Heart right ventricle (tissue), 16 donors: ENCODE measurements around the gene TSFM. TPM values are rescaled to one million over a fixed set of nuclear protein-coding genes. Genes with fewer than 3 reads are reported as not detected.

Experiments
- ATAC-seq, 8 donors: fragments of 200-7000 bp; cut with Tn5 transposase; one replicate each; pipeline ENCODE4 v1.9.1; 2020; ENCODE audit warnings: mild to moderate bottlenecking in 8 of 8, moderate library complexity in 8 of 8, moderate number of reproducible peaks in 1 of 8
- DNase-seq, 2 donors: peaks; one replicate each; pipeline ENCODE4 v3.0.0-alpha.2; 2020
- H3K27ac ChIP-seq, 10 donors: fragments of 200-600 bp; sonication (generic) in 2 of 10; one replicate each; pipeline versions ENCODE4 v1.5.0 to v1.8.0; 2020 to 2022; ENCODE audit warnings: mild to moderate bottlenecking in 3 of 10
- H3K27me3 ChIP-seq, 7 donors: fragments of 200-600 bp; one replicate each; pipeline ENCODE4 v1.8.0; 2021 to 2022; ENCODE audit warnings: mild to moderate bottlenecking in 2 of 7
- H3K36me3 ChIP-seq, 9 donors: fragments of 200-600 bp; sonication (generic) in 1 of 9; one replicate each; pipeline versions ENCODE4 v1.5.0 to v1.8.0; 2020 to 2022; ENCODE audit warnings: mild to moderate bottlenecking in 2 of 9
- H3K4me1 ChIP-seq, 9 donors: fragments of 200-600 bp; sonication (generic) in 1 of 9; one replicate each; pipeline versions ENCODE4 v1.5.0 to v1.8.0; 2020 to 2022; ENCODE audit warnings: mild to moderate bottlenecking in 4 of 9
- H3K4me3 ChIP-seq, 10 donors: fragments of 200-600 bp; sonication (generic) in 2 of 10; one replicate each; pipeline versions ENCODE4 v1.5.0 to v1.8.0; 2020 to 2022; ENCODE audit warnings: mild to moderate bottlenecking in 7 of 10, moderate library complexity in 2 of 10
- H3K9me3 ChIP-seq, 11 donors: fragments of 200-600 bp in 10 of 11; sonication (generic) in 2 of 11; one replicate each; pipeline versions ENCODE4 v1.5.0 to v1.8.0; 2013 to 2022; ENCODE audit warnings: mild to moderate bottlenecking in 2 of 11, control low read depth in 1 of 11, moderate library complexity in 1 of 11
- WGBS, 2 donors: extraction: QIAGEN DNeasy Blood & Tissue Kit; methylation state at CpG; one replicate each; pipeline ENCODE4 v1.1.7; 2013; ENCODE audit warnings: inconsistent platforms in 1 of 2; 5-methylcytosine and 5-hydroxymethylcytosine counted together
- intact Hi-C, 10 donors: fragments of 100-400 bp; cut with DNase I; formaldehyde crosslinking; loops; one replicate each; pipeline versions ENCODE4 v1.11.1 to v1.14.2; 2022
- polyA plus RNA-seq, 2 donors: library from polyadenylated mRNA; stranded (reverse); fragments of 200-250 nt; gene quantifications; one replicate each; pipeline ENCODE4 v1.2.3, GENCODE V29; 2013
- total RNA-seq, 10 donors: library from RNA; stranded (reverse); fragmentation: NEBNext Ultra II Directional in 3 of 10; extraction: Animal tissue kit (Norgen Biotek cat#: 25700) in 3 of 10; gene quantifications; one replicate each; pipeline versions ENCODE4 v1.2.1 to v1.2.4, GENCODE V29; 2021 to 2023
- TF ChIP-seq, protein P1 (sequence below), 9 donors: fragments of 200-600 bp; sonication (generic) in 2 of 9; IDR thresholded peaks; one replicate each; pipeline versions ENCODE4 v1.5.0 to v1.8.0; 2021 to 2022; ENCODE audit warnings: antibody characterized with exemption in 9 of 9, mild to moderate bottlenecking in 5 of 9, moderate library complexity in 1 of 9
- donor health status: Arrhythmogenic right ventricular cardiomyopathy.
- donor health status: ischemic (EF 13 %, LVEDD 7.1; RV severe dilation, severe dysfunction).
- donor health status: healthy with polysubstance abuse.
- donor health status: DM: no; HTN: yes; CAD: no.
- donor health status: DM: no; HTN: no; CAD: no.
- donor health status: ischemic (EF 25% LVEDD 6.9; RV normal size, moderate dysfunction).
- donor health status: ischemic (EF 25% LVEDD 5.7; RV mildly dilated, moderate dysfunction).
- donor health status: healthy.
- donor health status: DM: yes; HTN: yes; CAD: no.
- donor health status: Ischemic cardiomyopathy.
- donor health status: ischemic (EF 35%, LVEDD 5.7; RV mildly dilated, moderate dysfunction).
- donor health status: nonischemic (EF 11% LVEDD 7.7; RV severe dilation, severe dysfunction).
- donor health status: DM: yes; HTN: yes; CAD: no.
- donor health status: PGD.
- donor health status: ischemic (EF 29% LVEDD 5.4; RV normal size, mild dysfunction).
- donor health status: nonischemic (EF 23%, LVEDD 6.1; RV moderate dilation, normal function).

Gene TSFM
- total and polyA plus RNA-seq, 12 donors, result 22.9 to 70.6 (median 52.6) TPM

DNA sequence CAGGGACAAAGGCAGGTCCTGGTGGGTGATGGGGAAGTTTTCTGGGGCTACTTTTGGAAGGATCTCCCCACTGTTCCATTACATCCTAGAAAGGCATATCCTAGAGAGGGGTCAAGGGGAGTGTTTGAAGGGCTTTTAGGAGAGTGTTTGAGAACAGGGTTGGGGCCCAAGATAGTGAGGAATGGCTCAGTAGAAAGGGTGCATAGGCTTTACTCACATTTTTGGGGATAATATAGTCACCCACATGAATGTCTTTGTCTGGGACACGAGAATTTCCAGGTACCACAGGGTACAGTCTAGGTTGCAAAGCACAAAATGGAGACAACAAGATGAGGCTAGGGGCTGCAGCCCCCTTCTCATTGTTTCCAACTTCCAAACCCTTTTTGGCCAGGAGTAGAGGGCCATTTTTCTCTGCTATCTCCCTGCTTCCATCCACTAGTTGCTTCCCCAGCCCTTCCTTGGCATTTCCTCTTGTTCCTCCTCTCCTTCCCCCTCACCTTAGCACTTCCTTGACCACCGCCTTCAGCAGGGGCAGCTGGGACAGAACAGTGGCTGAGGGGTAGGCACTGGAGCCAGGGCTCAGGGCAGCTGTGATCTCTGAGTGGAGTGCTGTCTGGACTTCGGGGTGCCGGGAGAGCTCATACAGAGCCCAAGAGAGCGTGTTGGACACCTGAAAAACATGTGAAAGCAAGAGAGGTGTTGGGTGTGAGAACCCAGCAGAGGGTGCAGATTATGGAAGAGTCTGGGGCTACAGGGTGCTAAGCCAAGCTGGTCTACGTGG is 18.5 kb upstream of the TSFM start:
- Histone ChIP-seq H3K4me1 (peaks cover 15 to 33% (median 26%) of the 10 kb centered on the region in 9 donors), H3K4me3 (no peak overlapping the region), H3K27ac (no peak overlapping the region), H3K36me3 (peaks cover 0 to 15% (median 2%) of the 10 kb centered on the region in 9 donors), H3K9me3 (no peaks in the 10 kb centered on the region), H3K27me3 (peaks cover 7 to 56% (median 45%) of the 10 kb centered on the region in 7 donors)
- TF ChIP-seq, protein P1, sequence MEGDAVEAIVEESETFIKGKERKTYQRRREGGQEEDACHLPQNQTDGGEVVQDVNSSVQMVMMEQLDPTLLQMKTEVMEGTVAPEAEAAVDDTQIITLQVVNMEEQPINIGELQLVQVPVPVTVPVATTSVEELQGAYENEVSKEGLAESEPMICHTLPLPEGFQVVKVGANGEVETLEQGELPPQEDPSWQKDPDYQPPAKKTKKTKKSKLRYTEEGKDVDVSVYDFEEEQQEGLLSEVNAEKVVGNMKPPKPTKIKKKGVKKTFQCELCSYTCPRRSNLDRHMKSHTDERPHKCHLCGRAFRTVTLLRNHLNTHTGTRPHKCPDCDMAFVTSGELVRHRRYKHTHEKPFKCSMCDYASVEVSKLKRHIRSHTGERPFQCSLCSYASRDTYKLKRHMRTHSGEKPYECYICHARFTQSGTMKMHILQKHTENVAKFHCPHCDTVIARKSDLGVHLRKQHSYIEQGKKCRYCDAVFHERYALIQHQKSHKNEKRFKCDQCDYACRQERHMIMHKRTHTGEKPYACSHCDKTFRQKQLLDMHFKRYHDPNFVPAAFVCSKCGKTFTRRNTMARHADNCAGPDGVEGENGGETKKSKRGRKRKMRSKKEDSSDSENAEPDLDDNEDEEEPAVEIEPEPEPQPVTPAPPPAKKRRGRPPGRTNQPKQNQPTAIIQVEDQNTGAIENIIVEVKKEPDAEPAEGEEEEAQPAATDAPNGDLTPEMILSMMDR (IDR thresholded peaks at IDR 0.05), result no peak
- ATAC-seq (no peak), DNase-seq (no peak)
- WGBS, 2 donors, result 67 to 75% methylated on average over 6 of the region's 6 CpGs
- intact Hi-C loops, result no loop called here

DNA sequence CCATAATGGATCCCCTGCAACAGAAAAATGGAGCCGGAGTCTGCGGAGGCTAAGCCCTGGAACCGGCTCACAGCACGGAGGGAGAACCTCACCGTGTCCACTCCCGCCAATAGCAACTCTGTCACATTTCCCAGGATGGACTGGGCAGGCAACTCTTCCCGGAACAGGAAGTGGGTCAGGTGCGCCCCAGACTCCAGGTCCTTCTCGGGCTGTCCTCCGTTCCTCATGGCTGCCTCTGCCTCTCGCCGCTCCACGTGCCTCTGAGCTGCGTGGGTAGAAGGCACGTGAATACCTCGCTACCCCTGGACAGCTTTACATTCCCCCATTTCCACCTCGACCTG is 18.0 kb upstream of the TSFM start:
- Histone ChIP-seq H3K27me3 (peaks cover 7 to 56% (median 45%) of the 10 kb centered on the region in 7 donors), H3K4me3 (peak overlapping the region in 8 of 10 donors; percentile 27 to 57 (median 46))
- whole genome bisulfite sequencing, 2 donors, result 14 to 18% methylated on average over 17 of the region's 17 CpGs

DNA sequence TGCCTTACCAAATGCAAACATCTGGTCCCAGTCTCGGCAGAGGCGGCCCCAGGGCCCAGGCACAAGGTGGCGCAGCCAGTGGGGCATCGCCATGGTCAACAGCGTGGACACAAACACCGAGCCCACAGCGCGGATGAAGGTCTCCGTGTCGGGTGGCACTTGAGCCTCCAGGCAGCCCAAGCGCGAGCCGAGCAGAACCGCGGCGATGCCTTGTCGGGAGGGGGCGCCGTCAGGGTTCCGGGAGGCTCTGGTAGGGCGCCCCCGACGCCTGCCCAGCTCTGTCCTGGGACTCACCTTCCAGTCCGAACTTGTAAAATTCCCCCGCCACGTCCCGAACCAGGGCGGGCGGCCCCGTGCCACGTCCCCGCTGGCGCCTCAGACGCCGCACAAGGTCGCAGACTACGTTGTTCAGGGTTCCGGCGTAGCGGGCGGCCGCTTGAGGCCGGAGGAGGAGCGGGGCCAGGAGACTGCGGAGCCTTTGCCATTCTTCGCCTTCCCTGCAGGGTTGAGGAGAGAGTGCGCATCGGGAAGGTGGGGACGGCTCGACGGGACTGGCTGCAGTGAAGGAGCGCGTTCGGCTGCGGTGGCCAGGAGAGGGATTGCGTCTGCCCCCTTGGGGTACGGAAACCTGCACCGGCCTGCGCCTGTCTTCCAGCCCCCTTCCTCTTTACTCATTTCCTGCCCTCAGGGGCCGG is 17.4 kb upstream of the TSFM start:
- Histone ChIP-seq H3K36me3 (peaks cover 0 to 22% (median 0%) of the 10 kb centered on the region in 9 donors), H3K9me3 (no peaks in the 10 kb centered on the region), H3K4me3 (peak overlapping the region; percentile 15 to 57 (median 44)), H3K27ac (no peak overlapping the region), H3K4me1 (peaks cover 15 to 33% (median 26%) of the 10 kb centered on the region in 9 donors), H3K27me3 (peaks cover 7 to 56% (median 45%) of the 10 kb centered on the region in 7 donors)
- intact Hi-C loops, result no loop called here
- TF ChIP-seq, protein P1 (IDR thresholded peaks at IDR 0.05), result peak in 6 of 9 donors; percentile 5 to 51 (median 44)
- 1% methylated on average over 60 of the region's 60 CpGs for WGBS, 2 donors
- ATAC-seq (peak; percentile 30 to 55 (median 46)), DNase-seq (peak in 1 of 2 donors; percentile 38)

More for the DNA sequence above, 18.0 kb upstream of the TSFM start:
- intact Hi-C loops, result no loop called here
- no peaks in the 10 kb centered on the region for H3K9me3 ChIP-seq
- peaks cover 0 to 16% (median 0%) of the 10 kb centered on the region in 9 donors for H3K36me3 ChIP-seq
- TF ChIP-seq, protein P1 (IDR thresholded peaks at IDR 0.05), result no peak
- ATAC-seq (peak in 1 of 8 donors; percentile 4), DNase-seq (no peak)
- H3K4me1 ChIP-seq, result peaks cover 15 to 33% (median 26%) of the 10 kb centered on the region in 9 donors
- no peak overlapping the region for H3K27ac ChIP-seq

DNA sequence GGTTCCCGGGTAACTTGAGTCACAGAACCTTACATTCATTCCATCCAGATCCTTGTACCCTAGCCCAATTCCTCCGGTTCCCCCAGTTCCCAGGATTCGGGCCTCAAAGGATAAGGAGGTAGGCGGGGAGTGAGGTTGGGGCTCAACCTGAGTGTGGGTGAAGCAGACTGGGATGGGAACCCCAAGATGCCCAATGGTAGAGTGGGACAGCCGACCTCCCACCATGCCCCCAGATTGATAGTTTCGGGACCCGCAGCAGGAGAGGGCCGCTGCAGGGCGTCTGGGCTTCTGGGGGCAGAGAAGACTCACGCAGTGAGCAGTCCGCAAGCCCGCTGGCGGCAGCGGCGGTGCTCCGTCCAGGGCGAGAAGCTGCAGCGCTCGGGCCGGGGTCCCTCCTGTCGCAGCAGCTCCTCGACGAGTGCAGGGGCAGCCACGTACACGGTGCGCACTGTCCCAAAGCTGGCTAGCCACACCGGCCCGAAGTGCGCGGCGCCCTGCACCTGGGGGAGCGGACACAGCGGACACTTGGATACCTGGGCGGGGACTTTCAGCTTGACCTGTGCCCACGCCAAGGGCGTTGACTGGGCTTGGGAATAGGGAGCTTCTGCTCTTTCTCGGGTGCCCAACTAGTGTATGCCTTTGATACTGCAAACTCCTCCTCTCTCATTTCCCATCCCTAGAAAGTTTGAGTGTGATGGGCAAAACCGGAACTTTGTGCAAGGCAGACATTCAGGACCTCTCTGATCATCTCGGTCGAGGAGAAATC is 16.7 kb upstream of the TSFM start:
- peaks cover 0 to 28% (median 0%) of the 10 kb centered on the region in 9 donors for H3K36me3 ChIP-seq
- TF ChIP-seq, protein P1 (IDR thresholded peaks at IDR 0.05), result no peak
- peaks cover 15 to 35% (median 28%) of the 10 kb centered on the region in 9 donors for H3K4me1 ChIP-seq
- no peaks in the 10 kb centered on the region for H3K9me3 ChIP-seq
- DNase-seq (no peak), ATAC-seq (peak in 7 of 8 donors; percentile 4 to 23 (median 11))
- WGBS, 2 donors, result 3 to 4% methylated on average over 40 of the region's 40 CpGs
- peak overlapping the region; percentile 9 to 57 (median 40) for H3K4me3 ChIP-seq
- H3K27me3 ChIP-seq, result peaks cover 7 to 56% (median 45%) of the 10 kb centered on the region in 7 donors
- H3K27ac ChIP-seq, result no peak overlapping the region
- intact Hi-C loops, result no loop called here
